Left ventricle myocardium inferior (tissue), 1 donor: ENCODE measurements around the gene ANKRD13C. TPM values are rescaled to one million over a fixed set of nuclear protein-coding genes. Genes with fewer than 3 reads are reported as not detected.

Experiments used
- DNase-seq: peaks from one replicate; pipeline ENCODE4 v3.0.0-alpha.2; 2020
- H3K27ac ChIP-seq: fragments of 200-600 bp; replicated peaks from 2 replicates; pipeline ENCODE4 v1.8.0; 2021
- H3K27me3 ChIP-seq: fragments of 200-600 bp; 2 replicates; pipeline ENCODE4 v1.8.0; 2021; ENCODE audit warnings: low read depth
- H3K36me3 ChIP-seq: fragments of 200-600 bp; 2 replicates; pipeline ENCODE4 v1.8.0; 2021
- H3K4me1 ChIP-seq: fragments of 200-600 bp; 2 replicates; pipeline ENCODE4 v1.8.0; 2021
- H3K4me3 ChIP-seq: fragments of 200-600 bp; 2 replicates; pipeline ENCODE4 v1.8.0; 2021; ENCODE audit warnings: mild to moderate bottlenecking, moderate library complexity
- H3K9me3 ChIP-seq: fragments of 200-600 bp; replicated peaks from 2 replicates; pipeline ENCODE4 v1.8.0; 2021
- CTCF ChIP-seq: fragments of 200-600 bp; IDR thresholded peaks from 2 replicates; pipeline ENCODE4 v1.8.0; 2021; ENCODE audit warnings: antibody characterized with exemption, mild to moderate bottlenecking, borderline replicate concordance
- intact Hi-C: fragments of 100-400 bp; cut with micrococcal nuclease; formaldehyde crosslinking; loops from one replicate; pipeline ENCODE4 v1.11.0; 2022
- total RNA-seq: library from RNA; stranded (reverse); fragmentation: NEBNext Ultra II Directional; extraction: Animal tissue kit (Norgen Biotek cat#: 25700); gene quantifications from one replicate; pipeline ENCODE4 v1.2.1, GENCODE V29; 2021
- donor health status: DM: no; HTN: yes; CAD: no; lungs with severe emphysema.

Gene ANKRD13C
- total RNA-seq, 1 donor from 2014 or later: 9.5 TPM

- Histone ChIP-seq H3K27ac (no peak overlapping the region), H3K4me1 (peaks cover 20% of the 10 kb centered on the region), H3K27me3 (no peaks in the 10 kb centered on the region), H3K4me3 (no peak overlapping the region), H3K36me3 (peaks cover 22% of the 10 kb centered on the region), H3K9me3 (no peaks in the 10 kb centered on the region)
- intact Hi-C loops: no loop called here
- no peak for DNase-seq
- TF ChIP-seq CTCF: no peak
Observed at GRCh38 chr1:70336050-70336449, 18.5 kb downstream of the ANKRD13C start.

DNA sequence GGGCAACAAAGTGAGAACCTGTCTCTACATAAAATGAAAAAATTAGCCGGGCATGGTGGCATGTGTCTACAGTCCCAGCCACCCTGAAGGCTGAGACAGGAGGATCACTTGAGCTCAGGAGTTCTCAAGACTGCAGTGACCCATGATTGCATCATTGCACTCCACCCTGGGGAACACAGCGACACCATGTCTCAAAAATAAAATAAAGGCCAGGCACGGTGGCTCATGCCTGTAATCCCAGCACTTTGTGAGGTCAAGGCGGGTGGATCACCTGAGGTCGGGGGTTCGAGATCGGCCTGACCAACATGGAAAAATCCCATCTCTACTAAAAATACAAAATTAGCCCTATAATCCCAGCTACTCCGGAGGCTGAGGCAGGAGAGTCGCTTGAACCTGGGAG is 20.1 kb downstream of the ANKRD13C start:
- intact Hi-C loops: no loop called here
- DNase-seq: no peak
- no peak overlapping the region for H3K4me3 ChIP-seq

DNA sequence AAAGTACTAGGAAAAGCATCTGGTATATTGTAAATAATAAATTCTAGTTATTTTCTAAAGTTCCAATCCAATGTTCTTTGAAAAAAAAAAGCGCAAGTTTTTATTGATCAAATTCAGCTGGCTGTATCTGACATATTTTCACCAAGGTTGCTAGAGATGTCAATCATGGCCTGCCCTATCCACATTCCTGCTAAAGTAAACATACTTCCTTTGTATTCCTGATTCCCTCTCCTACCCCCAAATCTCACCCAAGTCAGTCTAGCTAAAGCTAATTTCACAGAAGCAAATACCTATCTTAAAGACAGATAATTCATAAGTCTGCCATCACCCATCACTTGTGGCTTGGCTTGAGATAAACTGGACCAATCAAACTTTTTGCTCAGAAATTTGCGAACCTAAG is 21.3 kb downstream of the ANKRD13C start:
- Histone ChIP-seq H3K4me3 (no peak overlapping the region), H3K4me1 (peaks cover 23% of the 10 kb centered on the region), H3K27ac (no peak overlapping the region), H3K27me3 (no peaks in the 10 kb centered on the region), H3K36me3 (peaks cover 22% of the 10 kb centered on the region), H3K9me3 (no peaks in the 10 kb centered on the region)
- TF ChIP-seq CTCF: no peak
- DNase-seq: no peak
- intact Hi-C loops: no loop called here

More for the DNA sequence above, 20.1 kb downstream of the ANKRD13C start:
- Histone ChIP-seq H3K4me1 (peaks cover 23% of the 10 kb centered on the region), H3K36me3 (peaks cover 22% of the 10 kb centered on the region), H3K27me3 (no peaks in the 10 kb centered on the region), H3K27ac (no peak overlapping the region), H3K9me3 (no peaks in the 10 kb centered on the region)
- TF ChIP-seq CTCF: no peak

- Histone ChIP-seq H3K27ac (no peak overlapping the region), H3K9me3 (no peaks in the 10 kb centered on the region), H3K4me1 (peaks cover 23% of the 10 kb centered on the region), H3K27me3 (no peaks in the 10 kb centered on the region), H3K4me3 (no peak overlapping the region), H3K36me3 (peaks cover 17% of the 10 kb centered on the region)
- no peak for TF ChIP-seq CTCF
- intact Hi-C loops: no loop called here
- DNase-seq: no peak
Observed at GRCh38 chr1:70331962-70332361, 22.6 kb downstream of the ANKRD13C start.

DNA sequence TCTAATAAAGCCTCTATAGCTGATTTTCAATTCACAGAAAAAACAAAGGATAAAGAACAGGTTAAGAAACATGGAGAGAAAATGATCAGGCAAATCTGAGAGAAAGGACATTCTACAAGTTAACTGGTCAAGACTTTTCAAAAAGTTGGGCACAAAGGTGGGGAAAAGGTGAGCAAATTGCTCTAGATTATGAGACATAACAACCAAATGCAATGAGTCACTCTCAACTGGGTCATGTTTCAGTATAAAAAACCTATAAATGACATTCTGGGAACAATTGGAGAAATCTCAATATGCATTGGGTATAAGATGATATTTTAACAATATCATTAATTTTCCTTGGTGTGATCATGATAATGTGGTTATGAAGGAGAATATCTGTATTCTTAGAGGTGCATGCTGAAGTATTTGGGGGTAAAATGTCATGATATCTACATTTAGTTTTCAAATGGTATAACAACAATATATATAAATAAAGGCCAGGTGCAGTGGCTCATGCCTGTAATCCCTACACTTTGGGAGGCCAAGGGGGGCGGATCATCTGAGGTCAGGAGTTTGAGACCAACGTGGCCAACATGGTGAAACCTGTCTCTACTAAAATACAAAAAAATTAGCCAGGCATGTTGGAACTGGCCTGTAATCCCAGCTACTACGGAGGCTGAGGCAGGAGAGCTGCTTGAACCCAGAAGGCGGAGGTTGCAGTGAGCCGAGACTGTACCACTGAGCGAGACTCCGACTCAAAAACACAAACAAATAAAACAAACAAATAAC is 27.0 kb downstream of the ANKRD13C start:
- Histone ChIP-seq H3K4me3 (no peak overlapping the region), H3K4me1 (peaks cover 18% of the 10 kb centered on the region), H3K27ac (no peak overlapping the region), H3K36me3 (peaks cover 23% of the 10 kb centered on the region), H3K27me3 (no peaks in the 10 kb centered on the region), H3K9me3 (no peaks in the 10 kb centered on the region)
- intact Hi-C loops: no loop called here
- no peak for TF ChIP-seq CTCF
- DNase-seq: no peak
